Adrenal gland (tissue), 12 donors: ENCODE results near the gene SRRM1. TPM values are rescaled to one million over a fixed set of nuclear protein-coding genes. Genes with fewer than 3 reads are reported as not detected.

ENCODE experiments used
- DNase-seq, 7 donors: peaks; one replicate each; pipeline ENCODE4 v3.0.0-alpha.2; 2019 to 2020
- H3K27ac ChIP-seq, 5 donors: fragments of 200-600 bp; sonication (generic) in 4 of 5; 1 replicate in 3 of 5; 2 replicates in 2 of 5; pipeline versions ENCODE4 v1.5.1 to v1.8.0; 2016 to 2020; ENCODE audit warnings: mild to moderate bottlenecking in 1 of 5
- H3K27me3 ChIP-seq: fragments of 200-600 bp; 2 replicates; pipeline ENCODE4 v1.8.0; 2021
- H3K36me3 ChIP-seq, 2 donors: fragments of 200-600 bp; replicated peaks in 1 of 2; 1 replicate in 1 of 2; 2 replicates in 1 of 2; pipeline versions ENCODE4 v1.5.1 to v1.8.0; 2018 to 2022
- H3K4me1 ChIP-seq, 2 donors: fragments of 200-600 bp; replicated peaks in 1 of 2; 1 replicate in 1 of 2; 2 replicates in 1 of 2; pipeline versions ENCODE4 v1.5.1 to v1.8.0; 2018 to 2021
- H3K4me3 ChIP-seq, 4 donors: fragments of 200-600 bp; sonication (generic) in 3 of 4; one replicate each; pipeline ENCODE4 v1.5.1; 2016 to 2018
- H3K9me3 ChIP-seq, 3 donors: fragments of 200-600 bp; sonication (generic) in 1 of 3; replicated peaks in 1 of 3; 1 replicate in 2 of 3; 2 replicates in 1 of 3; pipeline versions ENCODE4 v1.5.1 to v1.8.0; 2016 to 2021
- CTCF ChIP-seq, 6 experiments: fragments of 450-650 bp in 4 of 6; fragments of 200-600 bp in 2 of 6; sonication (generic) in 1 of 6; IDR thresholded peaks; 1 replicate in 5 of 6; 2 replicates in 1 of 6; pipeline versions ENCODE4 v1.5.1 to v1.8.0; 2016 to 2021; ENCODE audit warnings: antibody characterized with exemption in 6 of 6, mild to moderate bottlenecking in 2 of 6, moderate library complexity in 1 of 6
- POLR2A ChIP-seq, 2 donors: fragments of 450-650 bp; IDR thresholded peaks; one replicate each; pipeline ENCODE4 v1.6.1; 2017; ENCODE audit warnings: antibody characterized with exemption in 2 of 2, mild to moderate bottlenecking in 2 of 2, moderate library complexity in 1 of 2
- WGBS, 4 donors: extraction: QIAGEN DNeasy Blood & Tissue Kit in 2 of 4; methylation state at CpG; one replicate each; pipeline versions ENCODE4 v1.1.5 to v1.1.7; 2013 to 2017; 5-methylcytosine and 5-hydroxymethylcytosine counted together
- intact Hi-C, 2 donors: fragments of 100-400 bp; cut with DNase I; formaldehyde crosslinking; loops; one replicate each; pipeline versions ENCODE4 v1.14.1 to v1.15.0; 2022 to 2023
- polyA plus RNA-seq, 3 donors: library from polyadenylated mRNA; stranded (reverse); fragments of 200-250 nt in 2 of 3; fragments of 350-450 nt in 1 of 3; fragmentation: Illumina TruSeq in 1 of 3; extraction: RNeasy Lipid Tissue Mini Kit (QIAGEN cat#74804) in 1 of 3; gene quantifications; one replicate each; pipeline ENCODE4 v1.2.3, GENCODE V29; 2013 to 2014
- total RNA-seq, 9 donors: library from RNA; depleted of rRNA in 4 of 9; stranded (reverse); fragments of >200 nt in 4 of 9; fragments of 120-200 nt in 1 of 9; fragmentation: NEBNext Ultra II Directional in 1 of 9; extraction: Animal tissue kit (Norgen Biotek cat#: 25700) in 1 of 9; gene quantifications; one replicate each; pipeline versions ENCODE4 v1.1.0 to v1.2.4, GENCODE V29; 2013 to 2023
- donor health status: healthy with polysubstance abuse.
- donor health status: Bipolar disorder and iron deficiency.
- donor health status: DM: yes; HTN: yes; CAD: no.
- donor health status: DM: no; HTN: no; CAD: no.
- donor health status: DM: no; HTN: no; CAD: no.
- donor health status: DM: yes; HTN: yes; CAD: no.

Gene SRRM1
- total and polyA plus RNA-seq, 12 donors = 30.0 to 121 (median 80.3) TPM

GRCh38 chr1:24692351-24692980, 49.4 kb downstream of the SRRM1 start:
- Histone ChIP-seq H3K4me3 (no peak overlapping the region), H3K27ac (no peak overlapping the region), H3K9me3 (no peaks in the 10 kb centered on the region), H3K4me1 (peaks cover 0 to 12% of the 10 kb centered on the region in 2 donors), H3K36me3 (no peaks in the 10 kb centered on the region), H3K27me3 (no peaks in the 10 kb centered on the region)
- no peak for TF ChIP-seq POLR2A (IDR thresholded peaks at IDR 0.05)
- no peak for TF ChIP-seq CTCF (IDR thresholded peaks at IDR 0.05)
- intact Hi-C loops = loop anchor here (2.0 to 5.0 kb wide), 2 partner anchors 136 to 145 kb away; no protein-coding TSS in a partner anchor
- WGBS, 4 donors = 82 to 87% (median 85%) methylated on average over 10 of the region's 10 CpGs
- no peak for DNase-seq

- H3K4me3 ChIP-seq = no peak overlapping the region
These were observed 50.8 kb downstream of the SRRM1 start for GRCh38 chr1:24693827-24694379.

GRCh38 chr1:24694380-24694843, 51.3 kb downstream of the SRRM1 start:
- no peak overlapping the region for H3K4me3 ChIP-seq
- 39 to 60% (median 52%) methylated on average over 4 to 6 of the region's 6 CpGs for WGBS, 4 donors
- H3K27me3 ChIP-seq = no peaks in the 10 kb centered on the region
- H3K36me3 ChIP-seq = no peaks in the 10 kb centered on the region
- intact Hi-C loops = loop anchor here in 1 of 2 donors (5.0 kb wide), 1 partner anchor 143 kb away; no protein-coding TSS in a partner anchor
- DNase-seq = no peak
- H3K27ac ChIP-seq = peak overlapping the region in 2 of 5 donors; percentile 48 to 69
- TF ChIP-seq CTCF (IDR thresholded peaks at IDR 0.05) = no peak
- no peak for TF ChIP-seq POLR2A (IDR thresholded peaks at IDR 0.05)
- H3K9me3 ChIP-seq = no peaks in the 10 kb centered on the region
- peaks cover 0 to 12% of the 10 kb centered on the region in 2 donors for H3K4me1 ChIP-seq

More at GRCh38 chr1:24693827-24694379, 50.8 kb downstream of the SRRM1 start:
- Histone ChIP-seq H3K27ac (peak overlapping the region in 2 of 5 donors; percentile 48 to 69), H3K36me3 (no peaks in the 10 kb centered on the region), H3K4me1 (peaks cover 0 to 12% of the 10 kb centered on the region in 2 donors), H3K27me3 (no peaks in the 10 kb centered on the region), H3K9me3 (no peaks in the 10 kb centered on the region)
- DNase-seq = no peak
- no peak for TF ChIP-seq CTCF (IDR thresholded peaks at IDR 0.05)
- no peak for TF ChIP-seq POLR2A (IDR thresholded peaks at IDR 0.05)
- intact Hi-C loops = loop anchor here (2.0 to 5.0 kb wide), 2 partner anchors 135 to 143 kb away; no protein-coding TSS in a partner anchor
- 40 to 59% (median 51%) methylated on average over 3 to 5 of the region's 5 CpGs for WGBS, 4 donors

GRCh38 chr1:24695202-24695974, 52.3 kb downstream of the SRRM1 start:
- peak in 2 of 7 donors; percentile 62 to 73 for DNase-seq
- Histone ChIP-seq H3K27ac (peak overlapping the region in 2 of 5 donors; percentile 48 to 69), H3K27me3 (no peaks in the 10 kb centered on the region), H3K9me3 (no peaks in the 10 kb centered on the region), H3K4me1 (peaks cover 0 to 12% of the 10 kb centered on the region in 2 donors), H3K4me3 (no peak overlapping the region), H3K36me3 (no peaks in the 10 kb centered on the region)
- WGBS, 4 donors = 48 to 70% (median 60%) methylated on average over 7 of the region's 7 CpGs
- intact Hi-C loops = loop anchor here in 1 of 2 donors (5.0 kb wide), 1 partner anchor 37 kb away; no protein-coding TSS in a partner anchor
- TF ChIP-seq POLR2A (IDR thresholded peaks at IDR 0.05) (no peak), CTCF (IDR thresholded peaks at IDR 0.05) (no peak)
